Measurements from ENCODE around the gene SDE2. TPM values are rescaled to one million over a fixed set of nuclear protein-coding genes. Genes with fewer than 3 reads are reported as not detected.

Gene SDE2
- 10.6 TPM for polyA plus RNA-seq (2013, experiment 1 of 2)
- polyA plus RNA-seq (2013, experiment 2 of 2) = 11.2 TPM

GRCh38 chr1:225999227-225999911, at the start of gene SDE2:
Gene SDE2, minus strand, starts transcription at chr1:225999343. Its CDS starts 31 bp downstream, at chr1:225999312.
- Histone ChIP-seq H3K4me2 (ENCODE audit: low read length, poor library complexity, severe bottlenecking) (peak within 1 kb of the TSS; percentile 97), H3K9me3 (ENCODE audit: control insufficient read depth, low read length) (no peaks in the 10 kb centered on the region), H2BK120ac (ENCODE audit: low read depth, low read length) (peak within 1 kb of the TSS; percentile 50), H3K18ac (ENCODE audit: low read depth in 1 of 2, low read length in 2 of 2) (peak within 1 kb of the TSS; percentile 73 to 95), H3K4me1 (ENCODE audit: control insufficient read depth, insufficient read depth, low read depth, low read length) (peaks cover 9% of the 10 kb centered on the region), H2BK12ac (ENCODE audit: low read length in 2 of 2) (peak within 1 kb of the TSS in 1 of 2 experiments; percentile 2), H3K79me1 (replicated peaks; ENCODE audit: low read length, poor library complexity, severe bottlenecking) (peaks cover 3% of the 10 kb centered on the region), H3K4ac (ENCODE audit: low read depth in 1 of 2, low read length in 2 of 2) (peak within 1 kb of the TSS; percentile 82 to 95), H4K8ac (ENCODE audit: low read length) (peak within 1 kb of the TSS; percentile 98), H2BK5ac (ENCODE audit: low read depth, low read length, poor library complexity, severe bottlenecking) (peak within 1 kb of the TSS; percentile 46), H3K27ac (ENCODE audit: low read length, poor library complexity, severe bottlenecking) (peak within 1 kb of the TSS; percentile 79), H3K14ac (ENCODE audit: low read length in 2 of 2) (peak within 1 kb of the TSS in 1 of 2 experiments; percentile 87), H3K9ac (ENCODE audit: low read length) (peak within 1 kb of the TSS; percentile 100), H2AK5ac (ENCODE audit: low read length, severe bottlenecking) (peak within 1 kb of the TSS; percentile 39), H4K91ac (ENCODE audit: low read length) (peak within 1 kb of the TSS; percentile 96), H2BK15ac (ENCODE audit: low read depth, poor library complexity, severe bottlenecking) (no peak within 1 kb of the TSS), H2AFZ (ENCODE audit: low read depth, low read length) (peak within 1 kb of the TSS; percentile 95), H3K23ac (ENCODE audit: low read length in 2 of 2) (peak within 1 kb of the TSS in 1 of 2 experiments; percentile 75), H3K36me3 (ENCODE audit: control insufficient read depth in 1 of 2, insufficient read depth in 2 of 2, low read depth in 1 of 2, low read length in 2 of 2) (peaks cover 0 to 21% of the 10 kb centered on the region in 2 experiments), H3K27me3 (ENCODE audit: control insufficient read depth in 1 of 2, insufficient read depth in 1 of 2, low read length in 2 of 2) (no peaks in the 10 kb centered on the region), H3K4me3 (ENCODE audit: insufficient read depth in 1 of 2, low read depth in 1 of 2, low read length in 2 of 2) (peak within 1 kb of the TSS; percentile 91 to 99)
- WGBS = 3% methylated on average over 36 of the region's 53 CpGs
- DNase-seq = peak; percentile 99

DNA sequence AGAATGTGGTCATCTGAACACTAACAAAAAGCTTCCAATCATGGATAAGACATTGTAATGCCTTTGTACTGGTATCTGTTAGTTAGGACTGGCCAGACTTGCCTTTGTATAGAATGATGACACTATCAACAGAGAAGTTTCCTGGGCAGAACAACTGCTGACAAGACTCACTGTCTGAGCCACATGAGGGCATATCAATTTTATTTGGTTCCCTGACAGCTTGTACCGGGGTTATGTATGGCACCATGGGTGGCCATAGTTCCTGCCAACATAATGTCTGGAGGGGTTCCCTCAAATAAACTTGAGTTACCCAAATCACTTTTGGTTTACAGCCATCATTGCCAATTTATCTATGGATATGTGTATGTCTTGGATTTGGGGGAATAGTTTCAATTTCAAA, 49.7 kb upstream of the SDE2 start:
- no peaks in the 10 kb centered on the region for H3K27me3 ChIP-seq (ENCODE audit: control insufficient read depth in 1 of 2, insufficient read depth in 1 of 2, low read length in 2 of 2)
- no peak overlapping the region for H2BK15ac ChIP-seq (ENCODE audit: low read depth, poor library complexity, severe bottlenecking)
- H4K91ac ChIP-seq (ENCODE audit: low read length) = no peak overlapping the region
- DNase-seq = no peak
- no peak overlapping the region for H3K14ac ChIP-seq (ENCODE audit: low read length in 2 of 2)
- H3K79me1 ChIP-seq (replicated peaks; ENCODE audit: low read length, poor library complexity, severe bottlenecking) = no peaks in the 10 kb centered on the region
- H3K18ac ChIP-seq (ENCODE audit: low read depth in 1 of 2, low read length in 2 of 2) = no peak overlapping the region
- no peaks in the 10 kb centered on the region for H3K9me3 ChIP-seq (ENCODE audit: control insufficient read depth, low read length)
- H3K4me3 ChIP-seq (ENCODE audit: insufficient read depth in 1 of 2, low read depth in 1 of 2, low read length in 2 of 2) = no peak overlapping the region
- H3K36me3 ChIP-seq (ENCODE audit: control insufficient read depth in 1 of 2, insufficient read depth in 2 of 2, low read depth in 1 of 2, low read length in 2 of 2) = no peaks in the 10 kb centered on the region
- H3K9ac ChIP-seq (ENCODE audit: low read length) = no peak overlapping the region
- H3K4me1 ChIP-seq (ENCODE audit: control insufficient read depth, insufficient read depth, low read depth, low read length) = no peaks in the 10 kb centered on the region
- 88% methylated on average over 1 of the region's 1 CpG for WGBS
- H2BK120ac ChIP-seq (ENCODE audit: low read depth, low read length) = no peak overlapping the region
- no peak overlapping the region for H3K27ac ChIP-seq (ENCODE audit: low read length, poor library complexity, severe bottlenecking)
- H3K23ac ChIP-seq (ENCODE audit: low read length in 2 of 2) = no peak overlapping the region
- H2AFZ ChIP-seq (ENCODE audit: low read depth, low read length) = no peak overlapping the region
- H2AK5ac ChIP-seq (ENCODE audit: low read length, severe bottlenecking) = no peak overlapping the region
- no peak overlapping the region for H3K4me2 ChIP-seq (ENCODE audit: low read length, poor library complexity, severe bottlenecking)
- H4K8ac ChIP-seq (ENCODE audit: low read length) = no peak overlapping the region
- no peak overlapping the region for H2BK12ac ChIP-seq (ENCODE audit: low read length in 2 of 2)
- H3K4ac ChIP-seq (ENCODE audit: low read depth in 1 of 2, low read length in 2 of 2) = no peak overlapping the region
- no peak overlapping the region for H2BK5ac ChIP-seq (ENCODE audit: low read depth, low read length, poor library complexity, severe bottlenecking)

DNA sequence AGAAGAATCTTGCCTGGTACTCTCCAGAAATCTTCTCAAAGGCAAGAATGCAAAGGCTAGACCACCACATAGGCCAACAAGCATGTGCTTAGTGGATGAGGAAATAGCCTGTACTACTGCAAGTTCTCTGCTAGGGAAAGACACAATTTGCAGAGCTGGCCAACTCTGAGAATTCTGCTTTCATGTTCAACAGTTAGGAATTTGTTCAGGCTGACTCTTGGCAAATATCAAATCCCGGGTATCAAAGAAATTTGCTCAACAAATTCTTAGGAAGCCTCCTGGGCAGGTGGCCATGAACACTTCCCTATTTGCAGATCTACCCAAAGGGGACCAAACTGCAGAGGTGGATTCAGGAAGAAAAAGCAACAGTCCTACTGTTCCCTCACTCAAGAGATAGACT, 48.4 kb upstream of the SDE2 start:
- no peaks in the 10 kb centered on the region for H3K79me1 ChIP-seq (replicated peaks; ENCODE audit: low read length, poor library complexity, severe bottlenecking)
- no peak overlapping the region for H2AFZ ChIP-seq (ENCODE audit: low read depth, low read length)
- no peak overlapping the region for H3K23ac ChIP-seq (ENCODE audit: low read length in 2 of 2)
- no peak overlapping the region for H3K9ac ChIP-seq (ENCODE audit: low read length)
- H4K8ac ChIP-seq (ENCODE audit: low read length) = no peak overlapping the region
- no peak overlapping the region for H2BK5ac ChIP-seq (ENCODE audit: low read depth, low read length, poor library complexity, severe bottlenecking)
- H3K36me3 ChIP-seq (ENCODE audit: control insufficient read depth in 1 of 2, insufficient read depth in 2 of 2, low read depth in 1 of 2, low read length in 2 of 2) = no peaks in the 10 kb centered on the region
- no peak overlapping the region for H2BK12ac ChIP-seq (ENCODE audit: low read length in 2 of 2)
- H3K4me3 ChIP-seq (ENCODE audit: insufficient read depth in 1 of 2, low read depth in 1 of 2, low read length in 2 of 2) = no peak overlapping the region
- DNase-seq = no peak
- H3K4me1 ChIP-seq (ENCODE audit: control insufficient read depth, insufficient read depth, low read depth, low read length) = no peaks in the 10 kb centered on the region
- H3K4ac ChIP-seq (ENCODE audit: low read depth in 1 of 2, low read length in 2 of 2) = no peak overlapping the region
- H3K27me3 ChIP-seq (ENCODE audit: control insufficient read depth in 1 of 2, insufficient read depth in 1 of 2, low read length in 2 of 2) = no peaks in the 10 kb centered on the region
- no peak overlapping the region for H4K91ac ChIP-seq (ENCODE audit: low read length)
- no peaks in the 10 kb centered on the region for H3K9me3 ChIP-seq (ENCODE audit: control insufficient read depth, low read length)
- no peak overlapping the region for H3K4me2 ChIP-seq (ENCODE audit: low read length, poor library complexity, severe bottlenecking)
- no peak overlapping the region for H2BK15ac ChIP-seq (ENCODE audit: low read depth, poor library complexity, severe bottlenecking)
- no peak overlapping the region for H3K14ac ChIP-seq (ENCODE audit: low read length in 2 of 2)
- no peak overlapping the region for H2BK120ac ChIP-seq (ENCODE audit: low read depth, low read length)
- no peak overlapping the region for H3K18ac ChIP-seq (ENCODE audit: low read depth in 1 of 2, low read length in 2 of 2)
- 94% methylated on average over 1 of the region's 1 CpG for WGBS
- no peak overlapping the region for H3K27ac ChIP-seq (ENCODE audit: low read length, poor library complexity, severe bottlenecking)
- no peak overlapping the region for H2AK5ac ChIP-seq (ENCODE audit: low read length, severe bottlenecking)

DNA sequence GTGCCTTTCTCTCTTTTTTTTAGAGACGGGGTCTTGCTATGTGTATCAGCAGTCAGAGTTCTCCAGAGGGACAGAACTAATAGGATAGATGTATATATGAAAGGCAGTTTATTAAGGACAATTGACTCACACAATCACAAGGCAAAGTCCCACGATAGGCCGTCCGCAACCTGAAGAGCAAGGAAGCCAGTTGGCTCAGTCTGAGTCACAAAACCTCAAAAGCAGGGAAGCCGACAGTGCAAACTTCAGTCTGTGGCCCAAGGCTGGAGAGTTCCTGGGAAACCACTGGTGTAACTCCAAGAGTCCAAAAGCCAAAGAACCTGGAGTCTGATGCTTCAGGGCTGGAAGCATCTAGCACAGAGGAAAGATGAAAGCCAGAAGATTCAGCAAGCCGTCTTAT, 47.1 kb upstream of the SDE2 start:
- H2AFZ ChIP-seq (ENCODE audit: low read depth, low read length) = no peak overlapping the region
- no peak overlapping the region for H2BK5ac ChIP-seq (ENCODE audit: low read depth, low read length, poor library complexity, severe bottlenecking)
- H3K9ac ChIP-seq (ENCODE audit: low read length) = no peak overlapping the region
- peaks cover 5 to 8% of the 10 kb centered on the region in 2 experiments for H3K27me3 ChIP-seq (ENCODE audit: control insufficient read depth in 1 of 2, insufficient read depth in 1 of 2, low read length in 2 of 2)
- H4K8ac ChIP-seq (ENCODE audit: low read length) = no peak overlapping the region
- H3K4me3 ChIP-seq (ENCODE audit: insufficient read depth in 1 of 2, low read depth in 1 of 2, low read length in 2 of 2) = no peak overlapping the region
- no peak overlapping the region for H3K4me2 ChIP-seq (ENCODE audit: low read length, poor library complexity, severe bottlenecking)
- no peak overlapping the region for H4K91ac ChIP-seq (ENCODE audit: low read length)
- peak; percentile 76 for DNase-seq
- no peaks in the 10 kb centered on the region for H3K4me1 ChIP-seq (ENCODE audit: control insufficient read depth, insufficient read depth, low read depth, low read length)
- no peaks in the 10 kb centered on the region for H3K36me3 ChIP-seq (ENCODE audit: control insufficient read depth in 1 of 2, insufficient read depth in 2 of 2, low read depth in 1 of 2, low read length in 2 of 2)
- no peaks in the 10 kb centered on the region for H3K79me1 ChIP-seq (replicated peaks; ENCODE audit: low read length, poor library complexity, severe bottlenecking)
- H2AK5ac ChIP-seq (ENCODE audit: low read length, severe bottlenecking) = no peak overlapping the region
- H3K18ac ChIP-seq (ENCODE audit: low read depth in 1 of 2, low read length in 2 of 2) = no peak overlapping the region
- H3K14ac ChIP-seq (ENCODE audit: low read length in 2 of 2) = no peak overlapping the region
- H2BK15ac ChIP-seq (ENCODE audit: low read depth, poor library complexity, severe bottlenecking) = no peak overlapping the region
- H3K9me3 ChIP-seq (ENCODE audit: control insufficient read depth, low read length) = no peaks in the 10 kb centered on the region
- H2BK120ac ChIP-seq (ENCODE audit: low read depth, low read length) = no peak overlapping the region
- 65% methylated on average over 5 of the region's 6 CpGs for WGBS
- no peak overlapping the region for H3K23ac ChIP-seq (ENCODE audit: low read length in 2 of 2)
- H2BK12ac ChIP-seq (ENCODE audit: low read length in 2 of 2) = no peak overlapping the region
- H3K4ac ChIP-seq (ENCODE audit: low read depth in 1 of 2, low read length in 2 of 2) = no peak overlapping the region
- H3K27ac ChIP-seq (ENCODE audit: low read length, poor library complexity, severe bottlenecking) = no peak overlapping the region
